ENCODE results near the gene PTBP3.

Gene PTBP3

GRCh38 chr9:112332214-112332613 lies 1.2 kb downstream of the PTBP3 start:
- H3K9me3 ChIP-seq = no peaks in the 10 kb centered on the region
- no peaks in the 10 kb centered on the region for H3K36me3 ChIP-seq
- no peak for TF ChIP-seq CTCF (IDR thresholded peaks at IDR 0.05)
- H3K27me3 ChIP-seq = no peaks in the 10 kb centered on the region
- H3K4me3 ChIP-seq (ENCODE audit: low read depth in 1 of 2, low read length in 1 of 2) = peak overlapping the region; percentile 86 to 92
- H3K4me1 ChIP-seq (ENCODE audit: control insufficient read depth in 1 of 2, insufficient read depth in 1 of 2, low read depth in 1 of 2, low read length in 1 of 2) = peaks cover 62 to 67% of the 10 kb centered on the region in 2 experiments
- peak overlapping the region; percentile 100 for H3K27ac ChIP-seq

- Histone ChIP-seq H3K9me3 (no peaks in the 10 kb centered on the region), H3K36me3 (no peaks in the 10 kb centered on the region), H3K4me1 (ENCODE audit: control insufficient read depth in 1 of 2, insufficient read depth in 1 of 2, low read depth in 1 of 2, low read length in 1 of 2) (peaks cover 67 to 73% of the 10 kb centered on the region in 2 experiments), H3K4me3 (ENCODE audit: low read depth in 1 of 2, low read length in 1 of 2) (peak overlapping the region; percentile 86 to 92), H3K27ac (peak overlapping the region; percentile 100), H3K27me3 (no peaks in the 10 kb centered on the region)
- no peak for TF ChIP-seq CTCF (IDR thresholded peaks at IDR 0.05)
Observed at GRCh38 chr9:112331674-112331952, 1.8 kb downstream of the PTBP3 start.

- peak overlapping the region; percentile 48 for H3K27ac ChIP-seq
- no peak for TF ChIP-seq CTCF (IDR thresholded peaks at IDR 0.05)
- no peaks in the 10 kb centered on the region for H3K27me3 ChIP-seq
- H3K9me3 ChIP-seq = no peaks in the 10 kb centered on the region
- H3K4me1 ChIP-seq (ENCODE audit: control insufficient read depth in 1 of 2, insufficient read depth in 1 of 2, low read depth in 1 of 2, low read length in 1 of 2) = peaks cover 63 to 68% of the 10 kb centered on the region in 2 experiments
- no peak overlapping the region for H3K4me3 ChIP-seq (ENCODE audit: low read depth in 1 of 2, low read length in 1 of 2)
- no peaks in the 10 kb centered on the region for H3K36me3 ChIP-seq
Observed at GRCh38 chr9:112328545-112328944, 4.9 kb downstream of the PTBP3 start.

GRCh38 chr9:112327718-112328450 lies 5.5 kb downstream of the PTBP3 start:
- no peak overlapping the region for H3K4me3 ChIP-seq (ENCODE audit: low read depth in 1 of 2, low read length in 1 of 2)
- no peaks in the 10 kb centered on the region for H3K27me3 ChIP-seq
- H3K27ac ChIP-seq = peak overlapping the region; percentile 48
- TF ChIP-seq CTCF (IDR thresholded peaks at IDR 0.05) = no peak
- no peaks in the 10 kb centered on the region for H3K9me3 ChIP-seq
- H3K36me3 ChIP-seq = no peaks in the 10 kb centered on the region
- peaks cover 63 to 68% of the 10 kb centered on the region in 2 experiments for H3K4me1 ChIP-seq (ENCODE audit: control insufficient read depth in 1 of 2, insufficient read depth in 1 of 2, low read depth in 1 of 2, low read length in 1 of 2)

GRCh38 chr9:112326194-112326593 lies 7.2 kb downstream of the PTBP3 start:
- H3K36me3 ChIP-seq = no peaks in the 10 kb centered on the region
- no peak for TF ChIP-seq CTCF (IDR thresholded peaks at IDR 0.05)
- H3K9me3 ChIP-seq = no peaks in the 10 kb centered on the region
- peaks cover 47 to 54% of the 10 kb centered on the region in 2 experiments for H3K4me1 ChIP-seq (ENCODE audit: control insufficient read depth in 1 of 2, insufficient read depth in 1 of 2, low read depth in 1 of 2, low read length in 1 of 2)
- H3K27ac ChIP-seq = peak overlapping the region; percentile 29
- H3K27me3 ChIP-seq = no peaks in the 10 kb centered on the region
- H3K4me3 ChIP-seq (ENCODE audit: low read depth in 1 of 2, low read length in 1 of 2) = no peak overlapping the region
